Left renal cortex interstitium (tissue), 4 donors: ENCODE measurements around the gene SARDH. TPM values are rescaled to one million over a fixed set of nuclear protein-coding genes. Genes with fewer than 3 reads are reported as not detected.
"Not testable (repeated sequence)": the region's sequence is repeated elsewhere in the genome, so short reads cannot be mapped to it uniquely, and the experiment has no call there.

Experiments
- DNase-seq, 4 donors: peaks; one replicate each; pipeline ENCODE4 v3.0.0-alpha.2; 2013; ENCODE audit warnings: low read depth in 4 of 4, low spot score in 2 of 4, missing footprints in 1 of 4
- polyA plus RNA-seq, 4 donors: library from polyadenylated mRNA; unstranded; fragments of 120-200 nt; gene quantifications; one replicate each; pipeline ENCODE4 v1.2.1, GENCODE V29; 2013; ENCODE audit not compliant: insufficient read length in 4 of 4

The SARDH gene
- polyA plus RNA-seq, 4 donors: 10.4 to 15.3 (median 10.9) TPM

DNA sequence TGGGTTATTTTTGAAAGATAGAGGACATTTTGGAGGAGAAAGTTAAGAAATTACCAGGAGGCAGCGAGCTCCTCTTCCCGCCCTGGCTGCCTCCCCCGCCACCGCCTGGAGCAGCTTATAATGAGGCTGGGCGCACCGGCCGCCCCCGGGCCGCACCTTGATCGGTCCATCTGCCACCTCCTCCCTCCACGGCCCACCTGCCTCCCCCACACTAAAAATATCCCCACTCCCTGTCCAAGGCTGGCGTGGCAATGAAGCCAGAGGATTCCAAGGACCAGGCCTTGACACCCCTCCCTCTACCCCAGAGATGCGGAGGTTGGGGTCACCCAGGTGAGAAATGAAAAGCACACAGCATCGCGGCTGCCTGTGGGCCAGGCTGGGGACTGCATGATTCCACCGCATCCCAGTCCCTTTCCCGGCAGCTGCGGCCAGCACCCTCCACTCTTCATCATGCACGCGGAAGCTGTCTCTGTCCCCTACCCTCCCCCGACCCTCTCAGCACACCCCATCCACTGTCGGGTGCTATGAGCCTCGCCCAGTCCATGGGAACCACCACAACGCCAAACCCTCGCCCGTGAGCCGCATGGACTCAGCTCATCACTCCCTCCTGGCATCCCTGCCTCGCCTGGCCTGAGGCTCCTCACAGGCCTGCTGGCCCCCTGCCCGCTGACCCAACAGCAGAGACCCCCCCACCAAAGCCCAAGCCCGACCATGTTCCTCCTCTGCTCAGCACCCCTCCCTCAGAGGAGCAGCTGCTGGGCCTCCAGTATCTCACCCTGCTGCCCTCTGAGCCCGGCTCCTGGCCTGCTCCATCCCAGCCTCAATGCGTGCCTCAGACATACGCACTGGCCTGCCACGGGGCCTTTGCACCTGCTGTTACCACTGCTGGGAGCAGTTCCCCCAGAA lies 50.0 kb downstream of the SARDH start:
- no peak for DNase-seq

DNA sequence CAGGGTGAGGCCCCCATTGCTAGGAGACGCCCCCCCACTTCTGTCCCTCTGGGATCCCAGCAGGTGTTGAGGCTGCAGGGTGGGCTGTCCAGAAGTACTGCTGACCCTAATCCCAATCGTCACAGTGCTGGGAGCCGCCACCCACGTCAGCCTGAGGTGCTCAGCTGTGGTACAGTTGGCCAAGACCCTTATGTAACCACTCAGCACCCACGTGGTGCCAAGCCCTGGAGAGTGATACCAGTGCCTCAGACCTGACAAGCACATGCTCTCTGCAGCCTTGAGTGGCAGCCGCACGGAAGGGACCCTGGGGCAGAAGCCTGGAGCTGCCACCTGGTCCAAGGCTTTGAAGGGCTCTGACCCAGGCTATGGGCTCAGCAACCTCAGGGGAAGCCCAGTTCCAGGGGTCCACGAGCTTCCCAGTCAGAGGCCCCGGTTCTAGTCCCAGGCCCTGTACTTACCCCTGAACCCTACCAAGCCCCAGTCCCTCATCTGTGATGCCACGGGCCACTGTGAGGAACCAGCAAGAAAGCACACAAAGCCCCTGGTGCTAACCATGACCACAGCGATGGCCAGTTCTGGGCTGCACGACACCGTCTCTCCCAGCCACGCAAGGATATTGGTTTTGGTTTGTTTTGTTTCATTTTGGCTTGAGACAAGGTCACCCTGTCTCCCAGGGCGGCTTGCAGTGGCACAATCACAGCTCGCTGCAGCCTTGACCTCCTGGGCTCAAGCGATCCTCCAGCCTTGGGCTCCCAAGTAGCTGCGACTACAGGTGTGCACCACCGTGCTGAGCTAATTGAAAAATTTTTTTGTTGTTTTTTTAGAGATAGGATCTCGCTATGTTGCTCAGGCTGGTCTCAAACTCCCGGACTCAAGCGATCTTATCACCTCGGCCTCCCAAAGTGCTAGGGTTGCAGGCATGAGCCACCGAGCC lies 51.2 kb downstream of the SARDH start:
- DNase-seq: no peak

GRCh38 chr9:133685653-133686609 lies 52.2 kb downstream of the SARDH start:
- DNase-seq: no peak

DNA sequence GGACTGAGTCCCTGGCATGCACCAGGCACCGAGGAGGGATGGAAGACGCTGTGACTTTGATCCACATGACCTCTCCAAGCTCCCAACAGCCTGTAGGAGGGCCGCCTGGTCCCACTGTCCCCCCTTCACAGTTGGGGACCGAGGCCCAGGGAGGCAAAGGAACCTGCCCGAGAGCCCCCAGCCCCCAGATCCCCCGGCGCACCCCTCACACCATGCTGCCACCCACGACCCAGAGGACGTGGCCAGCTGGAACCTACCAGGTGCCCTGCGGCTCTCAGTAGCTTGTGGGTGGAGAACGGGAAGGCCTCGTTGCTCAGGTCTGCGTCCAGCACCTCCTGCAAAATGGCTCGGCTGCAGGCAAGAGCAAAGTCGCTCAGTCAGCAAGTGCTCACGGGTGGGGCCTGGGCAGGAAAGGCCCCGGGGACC lies 53.2 kb downstream of the SARDH start:
- no peak for DNase-seq

DNA sequence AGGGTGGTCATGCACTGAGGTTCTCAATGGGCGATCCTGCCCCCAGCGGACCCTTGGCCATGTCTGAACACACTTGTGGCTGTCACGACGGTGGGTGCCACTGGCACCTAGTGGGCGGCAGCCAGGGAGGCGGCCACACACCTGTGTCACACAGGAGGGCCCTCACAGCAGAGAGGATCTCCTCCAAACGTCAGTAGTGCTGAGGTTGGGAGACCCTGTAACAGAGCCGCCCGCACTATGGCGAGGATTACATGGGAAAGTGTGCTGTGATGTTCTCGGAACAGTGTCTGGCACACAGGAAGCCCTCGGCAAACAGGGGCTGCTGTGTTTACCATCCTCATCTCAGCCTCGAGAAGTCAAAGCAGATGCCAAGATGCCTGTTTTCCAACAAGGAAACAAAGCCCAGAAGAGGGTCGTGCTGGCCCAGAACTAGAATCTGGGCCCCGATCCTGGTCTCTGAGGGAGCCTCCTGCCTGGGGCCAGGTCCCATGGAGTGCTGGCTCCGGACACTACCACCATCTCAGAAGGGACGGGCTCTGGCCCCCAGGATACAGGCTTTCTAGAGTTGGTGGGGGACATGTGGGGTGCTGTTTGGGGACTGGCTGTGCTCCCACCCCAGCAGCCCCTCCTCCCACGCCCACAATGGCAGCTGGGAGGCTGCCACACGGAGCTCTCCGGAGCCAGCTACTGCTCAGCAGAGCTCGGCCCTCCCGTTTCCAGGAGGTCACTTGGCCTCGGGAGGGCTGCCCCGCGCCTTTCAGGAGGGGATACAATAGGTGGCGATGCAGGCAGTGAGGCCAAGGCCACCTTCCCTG lies 53.8 kb downstream of the SARDH start:
- DNase-seq: no peak

- no peak for DNase-seq
Observed at GRCh38 chr9:133683586-133684120, 54.5 kb downstream of the SARDH start.

DNA sequence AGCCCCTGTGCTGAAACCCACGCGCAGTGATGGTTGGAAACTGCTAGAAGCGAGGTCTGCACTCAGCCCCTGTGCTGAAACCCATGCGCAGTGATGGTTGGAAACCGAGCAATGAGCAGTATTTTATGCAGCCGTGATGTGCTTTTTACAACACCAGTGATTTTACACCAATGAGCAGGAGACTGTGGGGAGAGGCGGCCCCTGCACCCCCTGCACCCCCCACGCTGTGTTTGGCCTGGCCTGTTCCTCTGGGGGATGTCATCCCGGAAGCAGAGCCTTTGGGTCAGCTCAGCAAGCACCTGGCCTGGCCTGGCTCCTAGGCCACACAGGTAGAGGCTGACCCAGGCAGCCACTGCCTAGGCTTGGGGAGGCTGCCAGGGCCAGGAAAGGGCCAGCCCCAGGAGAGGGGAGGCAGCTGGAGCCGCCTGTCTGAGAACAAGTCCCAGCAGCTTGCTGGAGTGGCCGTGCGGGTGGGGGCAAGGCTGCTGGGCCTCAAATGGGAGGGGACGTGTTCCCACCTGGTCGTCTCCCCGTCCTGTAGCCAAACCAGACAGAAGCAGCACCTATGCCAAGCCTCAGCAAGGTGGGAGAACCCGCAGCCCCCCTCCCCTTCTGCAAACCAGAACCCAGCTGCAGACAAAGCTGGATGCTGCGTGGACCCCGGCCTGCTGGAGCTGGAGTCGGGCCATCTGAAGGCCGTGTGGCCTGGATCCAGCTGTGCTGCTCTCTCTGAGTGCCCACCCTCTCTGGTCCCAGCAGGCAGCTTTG lies 55.1 kb downstream of the SARDH start:
- no peak for DNase-seq

- no peak for DNase-seq
Observed at GRCh38 chr9:133681658-133682306, 56.4 kb downstream of the SARDH start.

GRCh38 chr9:133680976-133681657 lies 57.0 kb downstream of the SARDH start:
- DNase-seq: no peak

- DNase-seq: no peak
Observed at GRCh38 chr9:133680250-133680975, 57.7 kb downstream of the SARDH start.

GRCh38 chr9:133679466-133680061 lies 58.6 kb downstream of the SARDH start:
- DNase-seq: no peak

GRCh38 chr9:133679056-133679455 lies 59.1 kb downstream of the SARDH start:
- no peak for DNase-seq

- DNase-seq: no peak
Observed at GRCh38 chr9:133677126-133678010, 60.8 kb downstream of the SARDH start.

GRCh38 chr9:133676450-133676849 lies 61.7 kb downstream of the SARDH start:
- no peak for DNase-seq

GRCh38 chr9:133675796-133676195 lies 62.4 kb downstream of the SARDH start:
- DNase-seq: not testable (repeated sequence)
